IMR-90 (cell line): Measurements from ENCODE around the gene TMEM145.

ENCODE experiments used
- BHLHE40 ChIP-seq: fragments of 150-350 bp; IDR thresholded peaks from 2 replicates; pipeline ENCODE4 v1.6.1; 2016; ENCODE audit warnings: mild to moderate bottlenecking, low read depth, low read length
- CEBPB ChIP-seq: IDR thresholded peaks from 2 replicates; pipeline ENCODE4 v1.6.1; 2012; ENCODE audit warnings: low read depth, low read length, improper control_type of control experiment
- CTCF ChIP-seq: conservative IDR thresholded peaks from 2 replicates; pipeline ENCODE4 v1.5.1; 2012; ENCODE audit warnings: mild to moderate bottlenecking, low read depth, low read length, improper control_type of control experiment
- MAFK ChIP-seq: IDR thresholded peaks from 2 replicates; pipeline ENCODE4 v1.6.1; 2012; ENCODE audit warnings: low read depth, low read length, improper control_type of control experiment
- MXI1 ChIP-seq: IDR thresholded peaks from 2 replicates; pipeline ENCODE4 v1.6.1; 2012; ENCODE audit warnings: low read depth, mild to moderate bottlenecking, low read length, moderate library complexity, borderline replicate concordance
- POLR2A ChIP-seq: IDR thresholded peaks from 2 replicates; pipeline ENCODE4 v1.6.1; 2012; ENCODE audit warnings: mild to moderate bottlenecking, low read depth, low read length
- RAD21 ChIP-seq: IDR thresholded peaks from 2 replicates; pipeline ENCODE4 v1.6.1; 2012; ENCODE audit warnings: low read length, improper control_type of control experiment
- RCOR1 ChIP-seq: IDR thresholded peaks from 2 replicates; pipeline ENCODE4 v1.6.1; 2012; ENCODE audit warnings: mild to moderate bottlenecking, low read length, improper control_type of control experiment; ENCODE audit not compliant: insufficient replicate concordance
- RFX5 ChIP-seq: IDR thresholded peaks from 2 replicates; pipeline ENCODE4 v1.8.0; 2012; ENCODE audit warnings: low read depth, mild to moderate bottlenecking, low read length, moderate library complexity
- USF2 ChIP-seq: fragments of 150-350 bp; IDR thresholded peaks from 2 replicates; pipeline ENCODE4 v1.6.1; 2017; ENCODE audit warnings: mild to moderate bottlenecking, antibody characterized with exemption, low read length, low read depth

- no peak for TF ChIP-seq USF2
- no peak for TF ChIP-seq POLR2A
- TF ChIP-seq CTCF, result no peak
- no peak for TF ChIP-seq RCOR1
- no peak for TF ChIP-seq BHLHE40
- TF ChIP-seq CEBPB, result no peak
- TF ChIP-seq RFX5, result no peak
- TF ChIP-seq MXI1, result no peak
- TF ChIP-seq MAFK, result no peak
- TF ChIP-seq RAD21, result no peak
Observed at GRCh38 chr19:42326969-42327368, 13.9 kb downstream of the TMEM145 start.
